Activated CD4-positive, alpha-beta memory T cell treated with anti-CD3 and anti-CD28 coated beads for 36 hours (primary cell): ENCODE results near the gene NR5A1. TPM values are rescaled to one million over a fixed set of nuclear protein-coding genes. Genes with fewer than 3 reads are reported as not detected.
A peak's percentile ranks its signal among the peaks of the same experiment; 100 is the strongest.

Experiments used
- CTCF ChIA-PET: fragments of 350-600 bp; sonication (Branson Sonifier 250); formaldehyde crosslinking; loops from one replicate; lab custom pipeline; 2021; ENCODE audit warnings: antibody characterized with exemption, inconsistent platforms; lab: Charles Lee
- POLR2A ChIA-PET: fragments of 350-600 bp; sonication (Branson Sonifier 250); formaldehyde crosslinking; loops from one replicate; lab custom pipeline; 2021; ENCODE audit warnings: antibody characterized with exemption; lab: Charles Lee
- DNase-seq: peaks from one replicate; pipeline ENCODE4 v3.0.0-alpha.2; 2020
- H3K27ac Mint-ChIP-seq: one replicate; pipeline ENCODE4 v1.8.0; 2021; ENCODE audit warnings: mixed read lengths
- H3K27me3 Mint-ChIP-seq: one replicate; pipeline ENCODE4 v1.8.0; 2021; ENCODE audit warnings: mixed read lengths
- H3K36me3 Mint-ChIP-seq: one replicate; pipeline ENCODE4 v1.8.0; 2021; ENCODE audit warnings: mixed read lengths
- H3K4me1 Mint-ChIP-seq: one replicate; pipeline ENCODE4 v1.8.0; 2021; ENCODE audit warnings: low read depth, mixed read lengths
- H3K4me3 Mint-ChIP-seq: one replicate; pipeline ENCODE4 v1.8.0; 2021; ENCODE audit warnings: mild to moderate bottlenecking, mixed read lengths
- H3K9me3 Mint-ChIP-seq: one replicate; pipeline ENCODE4 v1.8.0; 2021; ENCODE audit warnings: mixed read lengths
- intact Hi-C: fragments of 100-400 bp; cut with micrococcal nuclease; formaldehyde crosslinking; loops from one replicate; pipeline ENCODE4 v1.15.1; 2023
- total RNA-seq, 2 experiments: library from RNA; stranded (reverse); gene quantifications; one replicate each; pipeline ENCODE4 v1.2.3, GENCODE V29; 2021

Gene NR5A1
- total RNA-seq, result not detected

- no peaks in the 10 kb centered on the region for H3K9me3 Mint-ChIP-seq
- no peak for DNase-seq
- POLR2A ChIA-PET, result no interaction called here
- H3K4me3 Mint-ChIP-seq, result no peak within 1 kb of the TSS
- H3K36me3 Mint-ChIP-seq, result peaks cover 1% of the 10 kb centered on the region
- peaks cover 20% of the 10 kb centered on the region for H3K27me3 Mint-ChIP-seq
- H3K4me1 Mint-ChIP-seq, result peaks cover 8% of the 10 kb centered on the region
- no peak within 1 kb of the TSS for H3K27ac Mint-ChIP-seq
- CTCF ChIA-PET, result no interaction called here
- intact Hi-C loops, result no loop called here
Observed at GRCh38 chr9:124506931-124507879, at the start of gene NR5A1. Gene NR5A1, minus strand, starts transcription at chr9:124507399. Its CDS starts 4,004 bp downstream, at chr9:124503395.

GRCh38 chr9:124555043-124555442 is 47.8 kb upstream of the NR5A1 start:
- POLR2A ChIA-PET, result no interaction called here
- H3K4me1 Mint-ChIP-seq, result no peaks in the 10 kb centered on the region
- H3K36me3 Mint-ChIP-seq, result no peaks in the 10 kb centered on the region
- no peaks in the 10 kb centered on the region for H3K9me3 Mint-ChIP-seq
- H3K27me3 Mint-ChIP-seq, result peaks cover 5% of the 10 kb centered on the region
- no peak for DNase-seq
- CTCF ChIA-PET, result interaction anchor here (1.3 to 1.4 kb wide), 2 partner anchors 9 to 18 kb away, joined by 5 to 8 read pairs; no protein-coding TSS in a partner anchor
- no peak overlapping the region for H3K27ac Mint-ChIP-seq
- H3K4me3 Mint-ChIP-seq, result no peak overlapping the region
- intact Hi-C loops, result no loop called here

- no peak overlapping the region for H3K4me3 Mint-ChIP-seq
- intact Hi-C loops, result no loop called here
- peaks cover 9% of the 10 kb centered on the region for H3K27me3 Mint-ChIP-seq
- no peak for DNase-seq
- H3K9me3 Mint-ChIP-seq, result no peaks in the 10 kb centered on the region
- H3K27ac Mint-ChIP-seq, result no peak overlapping the region
- CTCF ChIA-PET, result interaction anchor here (1.5 kb wide), 1 partner anchor 63 kb away, joined by 4 read pairs; no protein-coding TSS in a partner anchor
- H3K4me1 Mint-ChIP-seq, result no peaks in the 10 kb centered on the region
- POLR2A ChIA-PET, result no interaction called here
- H3K36me3 Mint-ChIP-seq, result no peaks in the 10 kb centered on the region
Observed at GRCh38 chr9:124553738-124554137, 46.5 kb upstream of the NR5A1 start.

- H3K4me1 Mint-ChIP-seq, result no peaks in the 10 kb centered on the region
- H3K9me3 Mint-ChIP-seq, result no peaks in the 10 kb centered on the region
- no peak overlapping the region for H3K4me3 Mint-ChIP-seq
- CTCF ChIA-PET, result interaction anchor here (0.6 to 2.3 kb wide), 7 partner anchors 10 to 1696 kb away, joined by 3 to 13 read pairs (median 6); no protein-coding TSS in a partner anchor
- H3K27ac Mint-ChIP-seq, result no peak overlapping the region
- H3K27me3 Mint-ChIP-seq, result peaks cover 13% of the 10 kb centered on the region
- H3K36me3 Mint-ChIP-seq, result no peaks in the 10 kb centered on the region
- no peak for DNase-seq
- intact Hi-C loops, result no loop called here
- POLR2A ChIA-PET, result no interaction called here
Observed at GRCh38 chr9:124552273-124552605, 45.0 kb upstream of the NR5A1 start.

GRCh38 chr9:124551472-124552272 is 44.5 kb upstream of the NR5A1 start:
- CTCF ChIA-PET, result interaction anchor here (0.6 to 2.3 kb wide), 11 partner anchors 10 to 1695 kb away, joined by 3 to 13 read pairs (median 4); no protein-coding TSS in a partner anchor
- peak; percentile 47 for DNase-seq
- POLR2A ChIA-PET, result no interaction called here
- Mint-ChIP-seq H3K9me3 (no peaks in the 10 kb centered on the region), H3K27ac (no peak overlapping the region), H3K4me3 (no peak overlapping the region), H3K4me1 (no peaks in the 10 kb centered on the region), H3K27me3 (peaks cover 11% of the 10 kb centered on the region), H3K36me3 (no peaks in the 10 kb centered on the region)
- intact Hi-C loops, result loop anchor here (2.0 kb wide), 1 partner anchor 161 kb away; no protein-coding TSS in a partner anchor

GRCh38 chr9:124550072-124550471 is 42.9 kb upstream of the NR5A1 start:
- DNase-seq, result no peak
- Mint-ChIP-seq H3K36me3 (no peaks in the 10 kb centered on the region), H3K4me3 (no peak overlapping the region), H3K27ac (no peak overlapping the region), H3K4me1 (no peaks in the 10 kb centered on the region), H3K9me3 (no peaks in the 10 kb centered on the region), H3K27me3 (peaks cover 10% of the 10 kb centered on the region)
- CTCF ChIA-PET, result interaction anchor here (0.9 to 2.3 kb wide), 2 partner anchors 13 to 67 kb away, joined by 3 to 8 read pairs; no protein-coding TSS in a partner anchor
- POLR2A ChIA-PET, result no interaction called here
- intact Hi-C loops, result loop anchor here (2.0 kb wide), 1 partner anchor 163 kb away; no protein-coding TSS in a partner anchor

- Mint-ChIP-seq H3K36me3 (no peaks in the 10 kb centered on the region), H3K27ac (no peak overlapping the region), H3K27me3 (peaks cover 8% of the 10 kb centered on the region), H3K4me1 (no peaks in the 10 kb centered on the region), H3K9me3 (no peaks in the 10 kb centered on the region), H3K4me3 (no peak overlapping the region)
- ChIA-PET POLR2A (no interaction called here), CTCF (interaction anchor here (1.3 kb wide), 1 partner anchor 133 kb away, joined by 3 read pairs; no protein-coding TSS in a partner anchor)
- DNase-seq, result no peak
- intact Hi-C loops, result no loop called here
Observed at GRCh38 chr9:124549016-124549415, 41.8 kb upstream of the NR5A1 start.

- Mint-ChIP-seq H3K4me1 (no peaks in the 10 kb centered on the region), H3K4me3 (no peak overlapping the region), H3K9me3 (no peaks in the 10 kb centered on the region), H3K36me3 (no peaks in the 10 kb centered on the region), H3K27ac (no peak overlapping the region), H3K27me3 (peaks cover 8% of the 10 kb centered on the region)
- intact Hi-C loops, result no loop called here
- DNase-seq, result no peak
- ChIA-PET CTCF (no interaction called here), POLR2A (no interaction called here)
Observed at GRCh38 chr9:124544535-124544934, 37.3 kb upstream of the NR5A1 start.

- Mint-ChIP-seq H3K27ac (no peak overlapping the region), H3K36me3 (no peaks in the 10 kb centered on the region), H3K4me3 (no peak overlapping the region), H3K4me1 (no peaks in the 10 kb centered on the region), H3K9me3 (no peaks in the 10 kb centered on the region), H3K27me3 (no peaks in the 10 kb centered on the region)
- intact Hi-C loops, result no loop called here
- ChIA-PET POLR2A (no interaction called here), CTCF (no interaction called here)
- DNase-seq, result no peak
Observed at GRCh38 chr9:124541824-124542223, 34.6 kb upstream of the NR5A1 start.

GRCh38 chr9:124537926-124538325 is 30.7 kb upstream of the NR5A1 start:
- intact Hi-C loops, result loop anchor here (10.0 kb wide), 1 partner anchor 413 kb away; no protein-coding TSS in a partner anchor

GRCh38 chr9:124535846-124536245 is 28.6 kb upstream of the NR5A1 start:
- Mint-ChIP-seq H3K4me3 (no peak overlapping the region), H3K27ac (no peak overlapping the region), H3K4me1 (no peaks in the 10 kb centered on the region), H3K9me3 (no peaks in the 10 kb centered on the region), H3K27me3 (no peaks in the 10 kb centered on the region), H3K36me3 (no peaks in the 10 kb centered on the region)
- CTCF ChIA-PET, result interaction anchor here (0.6 to 4.9 kb wide), 10 partner anchors 11 to 409 kb away, joined by 3 to 59 read pairs (median 4); no protein-coding TSS in a partner anchor
- POLR2A ChIA-PET, result no interaction called here
- no peak for DNase-seq
- intact Hi-C loops, result loop anchor here (1.0 to 10.0 kb wide), 2 partner anchors 117 to 411 kb away; no protein-coding TSS in a partner anchor

More at GRCh38 chr9:124537926-124538325, 30.7 kb upstream of the NR5A1 start:
- Mint-ChIP-seq H3K9me3 (no peaks in the 10 kb centered on the region), H3K4me1 (no peaks in the 10 kb centered on the region), H3K27me3 (no peaks in the 10 kb centered on the region), H3K36me3 (no peaks in the 10 kb centered on the region), H3K4me3 (no peak overlapping the region), H3K27ac (no peak overlapping the region)
- ChIA-PET POLR2A (no interaction called here), CTCF (interaction anchor here (1.1 to 4.9 kb wide), 10 partner anchors 9 to 411 kb away, joined by 3 to 59 read pairs (median 6); no protein-coding TSS in a partner anchor)
- no peak for DNase-seq
